ENCODE data around the gene DLX1.
"Not testable (repeated sequence)": the region's sequence is repeated elsewhere in the genome, so short reads cannot be mapped to it uniquely, and the experiment has no call there.

DLX1 gene

GRCh38 chr2:172052000-172052983, 33.0 kb upstream of the DLX1 start:
- H3K4me3 Mint-ChIP-seq = no peak overlapping the region
- H3K4me1 Mint-ChIP-seq (ENCODE audit: low read depth) = no peaks in the 10 kb centered on the region
- peaks cover 8% of the 10 kb centered on the region for H3K27me3 Mint-ChIP-seq (ENCODE audit: low read depth)
- no peak for DNase-seq (ENCODE audit: low spot score)
- H3K27ac Mint-ChIP-seq = no peak overlapping the region
- no peaks in the 10 kb centered on the region for H3K36me3 Mint-ChIP-seq (ENCODE audit: low read depth)
- H3K9me3 Mint-ChIP-seq = no peaks in the 10 kb centered on the region

DNA sequence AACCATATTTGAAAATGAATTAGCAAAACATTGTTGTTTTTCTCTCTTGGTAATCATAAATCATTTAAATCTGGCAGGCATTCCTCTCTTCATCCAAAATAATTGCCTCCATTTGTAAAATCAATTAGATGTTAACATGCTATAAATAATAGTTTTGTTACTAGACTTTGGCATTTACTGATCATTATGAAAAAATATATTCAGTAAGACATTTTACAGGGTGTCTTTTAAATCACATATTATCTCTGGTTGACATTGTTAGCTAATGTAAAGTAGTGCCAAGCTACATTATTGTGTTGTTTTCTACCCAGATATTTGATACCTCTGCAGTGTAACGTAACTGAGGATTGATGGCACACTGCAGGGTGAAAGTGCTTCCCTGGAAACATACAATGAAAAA, 31.8 kb upstream of the DLX1 start:
- Mint-ChIP-seq H3K27ac (no peak overlapping the region), H3K36me3 (ENCODE audit: low read depth) (no peaks in the 10 kb centered on the region), H3K9me3 (no peaks in the 10 kb centered on the region), H3K4me1 (ENCODE audit: low read depth) (no peaks in the 10 kb centered on the region), H3K4me3 (no peak overlapping the region), H3K27me3 (ENCODE audit: low read depth) (peaks cover 8% of the 10 kb centered on the region)
- DNase-seq (ENCODE audit: low spot score) = no peak

DNA sequence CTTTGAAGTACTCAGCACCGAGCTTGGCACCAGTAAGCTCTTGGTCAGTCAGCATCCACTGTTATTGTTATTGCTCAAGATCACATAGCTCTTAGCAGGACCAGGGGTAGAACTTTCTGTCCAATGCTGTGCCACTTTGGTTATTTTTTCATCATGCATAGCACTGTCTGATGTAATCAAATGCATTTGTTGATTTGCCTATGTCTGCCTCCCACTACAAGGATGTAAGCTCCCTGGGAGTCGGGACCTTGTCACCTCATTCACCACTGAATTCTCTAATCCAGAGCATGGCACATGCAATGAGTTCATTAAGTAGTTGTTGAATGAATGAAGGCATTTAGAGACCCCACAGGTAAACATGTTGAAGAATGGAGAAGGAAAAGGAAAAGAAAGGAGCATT, 29.0 kb upstream of the DLX1 start:
- H3K4me3 Mint-ChIP-seq = no peak overlapping the region
- H3K27ac Mint-ChIP-seq = no peak overlapping the region
- no peaks in the 10 kb centered on the region for H3K4me1 Mint-ChIP-seq (ENCODE audit: low read depth)
- H3K9me3 Mint-ChIP-seq = no peaks in the 10 kb centered on the region
- DNase-seq (ENCODE audit: low spot score) = no peak
- no peaks in the 10 kb centered on the region for H3K36me3 Mint-ChIP-seq (ENCODE audit: low read depth)
- H3K27me3 Mint-ChIP-seq (ENCODE audit: low read depth) = peaks cover 2% of the 10 kb centered on the region

GRCh38 chr2:172058660-172059059, 26.6 kb upstream of the DLX1 start:
- Mint-ChIP-seq H3K9me3 (no peaks in the 10 kb centered on the region), H3K27me3 (ENCODE audit: low read depth) (no peaks in the 10 kb centered on the region), H3K4me3 (no peak overlapping the region), H3K27ac (no peak overlapping the region), H3K4me1 (ENCODE audit: low read depth) (no peaks in the 10 kb centered on the region), H3K36me3 (ENCODE audit: low read depth) (no peaks in the 10 kb centered on the region)
- DNase-seq (ENCODE audit: low spot score) = no peak

DNA sequence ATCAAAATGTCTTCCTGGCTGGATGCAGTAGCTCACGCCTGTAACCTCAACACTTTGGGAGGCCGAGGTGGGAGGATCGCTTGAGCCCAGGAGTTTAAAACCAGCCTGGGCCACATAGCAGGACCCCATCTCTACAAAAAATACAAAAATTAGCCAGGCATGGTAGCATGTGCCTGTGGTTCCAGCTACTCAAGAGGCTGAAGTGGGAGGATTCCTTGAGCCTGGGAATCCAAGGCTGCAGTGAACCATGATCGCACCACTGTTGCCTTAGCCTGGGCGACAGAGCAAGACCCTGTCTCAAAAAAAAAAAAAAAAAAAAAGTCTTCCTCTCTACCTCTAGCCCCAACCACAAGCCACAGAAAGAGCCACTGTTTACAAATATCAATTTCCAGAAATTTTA, 25.2 kb upstream of the DLX1 start:
- H3K27ac Mint-ChIP-seq; H3K4me1 Mint-ChIP-seq (ENCODE audit: low read depth); H3K27me3 Mint-ChIP-seq (ENCODE audit: low read depth); H3K4me3 Mint-ChIP-seq; H3K36me3 Mint-ChIP-seq (ENCODE audit: low read depth); H3K9me3 Mint-ChIP-seq; DNase-seq (ENCODE audit: low spot score): not testable (repeated sequence)

- Mint-ChIP-seq H3K9me3 (no peaks in the 10 kb centered on the region), H3K36me3 (ENCODE audit: low read depth) (no peaks in the 10 kb centered on the region), H3K27ac (no peak overlapping the region), H3K27me3 (ENCODE audit: low read depth) (no peaks in the 10 kb centered on the region), H3K4me1 (ENCODE audit: low read depth) (peaks cover 2% of the 10 kb centered on the region), H3K4me3 (no peak overlapping the region)
- no peak for DNase-seq (ENCODE audit: low spot score)
These were observed 22.8 kb upstream of the DLX1 start for GRCh38 chr2:172062402-172063004.

GRCh38 chr2:172063446-172063845, 21.9 kb upstream of the DLX1 start:
- Mint-ChIP-seq H3K27ac (no peak overlapping the region), H3K4me3 (no peak overlapping the region), H3K27me3 (ENCODE audit: low read depth) (no peaks in the 10 kb centered on the region), H3K9me3 (no peaks in the 10 kb centered on the region), H3K4me1 (ENCODE audit: low read depth) (peaks cover 2% of the 10 kb centered on the region), H3K36me3 (ENCODE audit: low read depth) (no peaks in the 10 kb centered on the region)
- DNase-seq (ENCODE audit: low spot score) = no peak

GRCh38 chr2:172065111-172065510, 20.2 kb upstream of the DLX1 start:
- Mint-ChIP-seq H3K36me3 (ENCODE audit: low read depth) (peaks cover 1% of the 10 kb centered on the region), H3K4me1 (ENCODE audit: low read depth) (peaks cover 2% of the 10 kb centered on the region), H3K9me3 (no peaks in the 10 kb centered on the region), H3K27me3 (ENCODE audit: low read depth) (peaks cover 4% of the 10 kb centered on the region), H3K4me3 (no peak overlapping the region), H3K27ac (no peak overlapping the region)
- no peak for DNase-seq (ENCODE audit: low spot score)

DNA sequence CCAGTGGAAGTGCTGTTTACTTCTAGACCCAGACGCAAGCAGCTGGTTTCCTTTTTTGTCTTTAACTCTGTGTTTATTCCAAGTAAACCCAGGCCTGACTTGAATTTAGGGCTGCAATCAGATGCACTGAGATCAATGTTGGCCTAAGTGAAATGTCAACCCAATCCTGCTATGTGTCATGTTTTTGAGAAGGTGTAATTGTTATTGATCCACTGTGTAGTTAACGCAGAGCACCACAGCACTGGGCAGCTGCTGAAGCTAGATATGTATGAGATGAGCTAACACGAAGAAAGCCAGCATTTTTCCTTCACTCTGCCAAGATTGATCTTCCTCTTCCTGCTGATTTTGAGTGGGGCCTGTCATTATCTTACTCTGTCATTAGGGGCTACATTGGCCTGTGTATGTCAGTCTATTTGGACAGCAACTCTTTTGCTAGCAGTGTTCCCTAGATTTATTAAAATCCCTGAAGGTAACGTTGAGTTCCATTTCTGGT, 18.9 kb upstream of the DLX1 start:
- Mint-ChIP-seq H3K9me3 (no peaks in the 10 kb centered on the region), H3K4me1 (ENCODE audit: low read depth) (peaks cover 2% of the 10 kb centered on the region), H3K27me3 (ENCODE audit: low read depth) (peaks cover 8% of the 10 kb centered on the region), H3K27ac (no peak overlapping the region), H3K4me3 (no peak overlapping the region), H3K36me3 (ENCODE audit: low read depth) (peaks cover 1% of the 10 kb centered on the region)
- no peak for DNase-seq (ENCODE audit: low spot score)

GRCh38 chr2:172067905-172068304, 17.4 kb upstream of the DLX1 start:
- not testable (repeated sequence) for H3K4me1 Mint-ChIP-seq (ENCODE audit: low read depth); H3K4me3 Mint-ChIP-seq; H3K9me3 Mint-ChIP-seq; DNase-seq (ENCODE audit: low spot score); H3K36me3 Mint-ChIP-seq (ENCODE audit: low read depth); H3K27ac Mint-ChIP-seq
- peaks cover 18% of the 10 kb centered on the region for H3K27me3 Mint-ChIP-seq (ENCODE audit: low read depth)

DNA sequence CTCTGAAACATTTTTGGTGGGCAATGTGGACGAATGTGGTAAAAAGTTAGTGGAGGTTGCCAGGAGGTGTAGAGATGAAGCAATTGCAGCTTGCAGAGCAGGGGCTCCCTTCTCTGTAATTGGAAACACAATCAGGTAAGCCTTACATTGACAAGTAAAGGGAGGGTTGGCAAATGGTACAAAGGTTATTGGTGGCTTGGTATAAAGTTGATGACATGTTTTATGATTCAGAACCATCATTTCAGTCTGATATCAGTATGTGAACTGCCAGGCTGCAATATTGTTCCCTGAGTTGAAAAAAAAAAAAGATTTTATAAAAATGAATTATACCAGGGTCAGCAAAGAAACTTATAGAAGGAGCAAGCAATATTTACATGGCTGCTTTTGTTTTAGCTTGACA, 14.4 kb upstream of the DLX1 start:
- no peak overlapping the region for H3K4me3 Mint-ChIP-seq
- peaks cover 38% of the 10 kb centered on the region for H3K27me3 Mint-ChIP-seq (ENCODE audit: low read depth)
- no peak for DNase-seq (ENCODE audit: low spot score)
- peaks cover 1% of the 10 kb centered on the region for H3K36me3 Mint-ChIP-seq (ENCODE audit: low read depth)
- H3K4me1 Mint-ChIP-seq (ENCODE audit: low read depth) = peaks cover 2% of the 10 kb centered on the region
- no peaks in the 10 kb centered on the region for H3K9me3 Mint-ChIP-seq
- no peak overlapping the region for H3K27ac Mint-ChIP-seq

GRCh38 chr2:172072303-172072702, 13.0 kb upstream of the DLX1 start:
- no peak overlapping the region for H3K4me3 Mint-ChIP-seq
- no peak for DNase-seq (ENCODE audit: low spot score)
- H3K27me3 Mint-ChIP-seq (ENCODE audit: low read depth) = peaks cover 46% of the 10 kb centered on the region
- no peak overlapping the region for H3K27ac Mint-ChIP-seq
- H3K9me3 Mint-ChIP-seq = no peaks in the 10 kb centered on the region
- no peaks in the 10 kb centered on the region for H3K4me1 Mint-ChIP-seq (ENCODE audit: low read depth)
- H3K36me3 Mint-ChIP-seq (ENCODE audit: low read depth) = peaks cover 1% of the 10 kb centered on the region

DNA sequence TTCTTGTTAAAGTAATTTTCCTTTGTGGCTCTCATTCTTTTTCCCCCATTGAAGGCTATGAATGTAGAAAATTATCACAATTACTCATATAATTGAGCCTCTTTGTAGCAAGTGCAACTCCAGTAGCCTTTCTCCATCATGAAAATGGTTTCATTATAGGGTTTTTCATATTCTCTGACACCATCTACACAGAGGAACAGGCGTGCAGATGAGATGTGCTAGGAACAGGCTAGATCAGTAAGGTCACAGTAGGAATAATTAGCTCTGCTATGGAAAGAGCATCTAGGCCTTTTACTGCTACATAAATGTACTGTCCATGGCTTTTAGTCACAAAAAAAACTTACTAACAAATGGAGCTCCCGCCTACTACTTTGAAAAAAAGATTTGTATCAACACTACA, 12.6 kb upstream of the DLX1 start:
- H3K9me3 Mint-ChIP-seq = no peaks in the 10 kb centered on the region
- H3K27me3 Mint-ChIP-seq (ENCODE audit: low read depth) = peaks cover 47% of the 10 kb centered on the region
- H3K27ac Mint-ChIP-seq = no peak overlapping the region
- no peaks in the 10 kb centered on the region for H3K4me1 Mint-ChIP-seq (ENCODE audit: low read depth)
- H3K4me3 Mint-ChIP-seq = no peak overlapping the region
- H3K36me3 Mint-ChIP-seq (ENCODE audit: low read depth) = peaks cover 1% of the 10 kb centered on the region
- no peak for DNase-seq (ENCODE audit: low spot score)

GRCh38 chr2:172073518-172073917, 11.8 kb upstream of the DLX1 start:
- H3K27ac Mint-ChIP-seq = no peak overlapping the region
- H3K36me3 Mint-ChIP-seq (ENCODE audit: low read depth) = peaks cover 1% of the 10 kb centered on the region
- H3K4me3 Mint-ChIP-seq = no peak overlapping the region
- no peak for DNase-seq (ENCODE audit: low spot score)
- H3K4me1 Mint-ChIP-seq (ENCODE audit: low read depth) = no peaks in the 10 kb centered on the region
- H3K27me3 Mint-ChIP-seq (ENCODE audit: low read depth) = peaks cover 55% of the 10 kb centered on the region
- no peaks in the 10 kb centered on the region for H3K9me3 Mint-ChIP-seq
